Measurements from ENCODE around the gene EEPD1.
"Not testable (repeated sequence)": the region's sequence is repeated elsewhere in the genome, so short reads cannot be mapped to it uniquely, and the experiment has no call there.

DNA sequence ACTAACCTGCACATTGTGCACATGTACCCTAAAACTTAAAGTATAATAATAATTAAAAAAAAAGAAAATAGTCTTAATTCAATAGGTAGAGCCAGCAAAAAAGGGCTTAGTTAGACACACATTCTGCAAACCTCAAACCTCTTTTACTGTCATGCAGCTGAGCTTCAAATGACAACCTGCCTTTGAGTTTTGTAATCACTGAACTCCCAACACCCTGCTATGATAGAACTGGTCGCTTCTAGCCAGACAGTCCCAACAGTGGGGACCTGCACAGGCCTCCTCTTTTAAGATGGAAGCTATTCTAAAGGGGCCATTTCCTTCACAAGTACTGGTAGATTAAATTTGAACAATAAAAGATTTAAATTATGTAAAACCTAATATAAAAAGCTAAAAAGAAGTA lies 90.9 kb downstream of the EEPD1 start:
- TF ChIP-seq REST (IDR thresholded peaks at IDR 0.05); CTCF (IDR thresholded peaks at IDR 0.05; ENCODE audit: low read depth, low read length, missing input control); MAX (IDR thresholded peaks at IDR 0.05); TAF1 (conservative IDR thresholded peaks at IDR 0.05); RAD21 (IDR thresholded peaks at IDR 0.05); ZBTB33 (IDR thresholded peaks at IDR 0.05); YY1 (IDR thresholded peaks at IDR 0.05); ATF3 (IDR thresholded peaks at IDR 0.05); HNF4G (IDR thresholded peaks at IDR 0.05); SP1 (IDR thresholded peaks at IDR 0.05); RXRA (IDR thresholded peaks at IDR 0.05); EGR1 (IDR thresholded peaks at IDR 0.05; ENCODE audit: low read depth in 2 of 2): not testable (repeated sequence)

Measured in liver (tissue), 3 donors.